ENCODE measurements around the gene MID1. TPM values are rescaled to one million over a fixed set of nuclear protein-coding genes. Genes with fewer than 3 reads are reported as not detected.
"Not testable (repeated sequence)": the region's sequence is repeated elsewhere in the genome, so short reads cannot be mapped to it uniquely, and the experiment has no call there.

MID1 gene
- total RNA-seq, 2 experiments from 2014 or later = 0.11 to 0.22 TPM

- H3K9me3 Mint-ChIP-seq = no peaks in the 10 kb centered on the region
- peaks cover 4% of the 10 kb centered on the region for H3K27me3 Mint-ChIP-seq
- POLR2A ChIA-PET = no interaction called here
- H3K4me1 Mint-ChIP-seq = no peaks in the 10 kb centered on the region
- no peak overlapping the region for H3K27ac Mint-ChIP-seq
- ATAC-seq (ENCODE audit: low read depth) (no peak), DNase-seq (no peak)
- H3K4me3 Mint-ChIP-seq = no peak overlapping the region
- no peaks in the 10 kb centered on the region for H3K36me3 Mint-ChIP-seq
Observed at GRCh38 chrX:10608099-10608498, 12.3 kb downstream of the MID1 start.

- Mint-ChIP-seq H3K4me3 (no peak overlapping the region), H3K36me3 (no peaks in the 10 kb centered on the region), H3K27me3 (peaks cover 4% of the 10 kb centered on the region), H3K4me1 (no peaks in the 10 kb centered on the region), H3K27ac (no peak overlapping the region), H3K9me3 (no peaks in the 10 kb centered on the region)
- POLR2A ChIA-PET = no interaction called here
- DNase-seq = no peak
- ATAC-seq (ENCODE audit: low read depth) = no peak
Observed at GRCh38 chrX:10607233-10607632, 13.2 kb downstream of the MID1 start.

- Mint-ChIP-seq H3K4me1 (no peaks in the 10 kb centered on the region), H3K36me3 (no peaks in the 10 kb centered on the region), H3K9me3 (no peaks in the 10 kb centered on the region), H3K27me3 (peaks cover 4% of the 10 kb centered on the region), H3K27ac (no peak overlapping the region), H3K4me3 (no peak overlapping the region)
- DNase-seq (no peak), ATAC-seq (ENCODE audit: low read depth) (no peak)
- POLR2A ChIA-PET = no interaction called here
Observed at GRCh38 chrX:10603612-10604011, 16.8 kb downstream of the MID1 start.

- Mint-ChIP-seq H3K4me3 (no peak overlapping the region), H3K36me3 (no peaks in the 10 kb centered on the region), H3K27ac (no peak overlapping the region), H3K27me3 (peaks cover 4% of the 10 kb centered on the region), H3K9me3 (no peaks in the 10 kb centered on the region), H3K4me1 (no peaks in the 10 kb centered on the region)
- POLR2A ChIA-PET = no interaction called here
- DNase-seq = no peak
- ATAC-seq (ENCODE audit: low read depth) = no peak
Observed at GRCh38 chrX:10602646-10603045, 17.7 kb downstream of the MID1 start.

GRCh38 chrX:10600479-10600878 is 19.9 kb downstream of the MID1 start:
- H3K9me3 Mint-ChIP-seq = no peaks in the 10 kb centered on the region
- no peak overlapping the region for H3K27ac Mint-ChIP-seq
- ATAC-seq (ENCODE audit: low read depth) (no peak), DNase-seq (no peak)
- no peaks in the 10 kb centered on the region for H3K4me1 Mint-ChIP-seq
- peaks cover under 1% of the 10 kb centered on the region for H3K27me3 Mint-ChIP-seq
- no peaks in the 10 kb centered on the region for H3K36me3 Mint-ChIP-seq
- H3K4me3 Mint-ChIP-seq = no peak overlapping the region
- POLR2A ChIA-PET = no interaction called here

DNA sequence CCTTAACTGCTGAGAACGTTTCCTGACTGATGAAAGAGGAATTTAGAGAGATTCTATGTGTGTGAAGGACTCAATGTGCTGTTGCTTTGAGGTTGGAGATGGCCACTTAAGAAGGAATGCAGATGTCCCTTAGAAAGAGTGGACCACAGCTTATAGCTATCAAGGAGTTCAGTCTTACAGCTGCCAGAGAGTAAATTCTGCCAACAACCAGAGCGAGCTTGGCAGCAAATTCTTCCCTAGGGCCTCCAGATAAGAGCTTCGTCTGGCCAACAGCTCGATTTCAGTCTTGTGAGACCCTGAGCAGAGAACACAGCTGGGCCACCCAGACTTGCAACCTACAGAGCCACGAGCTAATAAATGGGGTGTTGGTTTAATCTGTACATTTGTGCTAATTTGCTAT is 21.8 kb downstream of the MID1 start:
- POLR2A ChIA-PET = no interaction called here
- no peak overlapping the region for H3K4me3 Mint-ChIP-seq
- DNase-seq = no peak
- no peaks in the 10 kb centered on the region for H3K4me1 Mint-ChIP-seq
- H3K9me3 Mint-ChIP-seq = no peaks in the 10 kb centered on the region
- no peaks in the 10 kb centered on the region for H3K27me3 Mint-ChIP-seq
- H3K36me3 Mint-ChIP-seq = no peaks in the 10 kb centered on the region
- no peak overlapping the region for H3K27ac Mint-ChIP-seq
- ATAC-seq (ENCODE audit: low read depth) = no peak

DNA sequence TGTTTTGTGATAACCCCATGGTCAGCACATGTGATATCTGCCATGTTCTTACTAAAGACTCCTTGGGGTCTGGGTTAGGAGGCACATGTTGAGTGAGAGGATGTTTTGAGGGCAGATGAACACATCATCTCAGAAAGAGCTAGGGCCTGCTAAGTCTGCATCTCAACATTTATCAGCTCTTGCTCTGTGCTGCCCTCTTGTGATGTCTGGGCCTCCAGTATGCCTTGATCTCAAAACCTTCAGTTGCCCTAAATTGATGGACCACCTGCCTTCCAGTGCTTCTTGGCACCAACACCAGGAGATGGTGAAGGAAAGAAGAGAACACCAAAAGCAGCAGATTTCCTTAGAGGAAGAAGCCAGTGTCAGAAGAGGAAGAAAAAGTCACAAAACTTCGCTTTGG is 22.5 kb downstream of the MID1 start:
- POLR2A ChIA-PET = no interaction called here
- no peak for ATAC-seq (ENCODE audit: low read depth)
- no peaks in the 10 kb centered on the region for H3K27me3 Mint-ChIP-seq
- H3K4me1 Mint-ChIP-seq = no peaks in the 10 kb centered on the region
- H3K27ac Mint-ChIP-seq = no peak overlapping the region
- no peaks in the 10 kb centered on the region for H3K9me3 Mint-ChIP-seq
- H3K4me3 Mint-ChIP-seq = no peak overlapping the region
- DNase-seq = no peak
- no peaks in the 10 kb centered on the region for H3K36me3 Mint-ChIP-seq

- H3K4me3 Mint-ChIP-seq = no peak overlapping the region
- POLR2A ChIA-PET = no interaction called here
- H3K27ac Mint-ChIP-seq = no peak overlapping the region
- ATAC-seq (ENCODE audit: low read depth) (no peak), DNase-seq (no peak)
- H3K9me3 Mint-ChIP-seq = no peaks in the 10 kb centered on the region
- H3K36me3 Mint-ChIP-seq = no peaks in the 10 kb centered on the region
- no peaks in the 10 kb centered on the region for H3K27me3 Mint-ChIP-seq
- no peaks in the 10 kb centered on the region for H3K4me1 Mint-ChIP-seq
Observed at GRCh38 chrX:10591363-10592335, 28.7 kb downstream of the MID1 start.

GRCh38 chrX:10589787-10590186 is 30.6 kb downstream of the MID1 start:
- DNase-seq; POLR2A ChIA-PET; H3K9me3 Mint-ChIP-seq; H3K27me3 Mint-ChIP-seq; H3K27ac Mint-ChIP-seq; H3K36me3 Mint-ChIP-seq; ATAC-seq (ENCODE audit: low read depth); H3K4me1 Mint-ChIP-seq; H3K4me3 Mint-ChIP-seq: not testable (repeated sequence)

- no peaks in the 10 kb centered on the region for H3K36me3 Mint-ChIP-seq
- H3K27me3 Mint-ChIP-seq = no peaks in the 10 kb centered on the region
- no peak for ATAC-seq (ENCODE audit: low read depth)
- no peaks in the 10 kb centered on the region for H3K9me3 Mint-ChIP-seq
- no peaks in the 10 kb centered on the region for H3K4me1 Mint-ChIP-seq
- no peak overlapping the region for H3K27ac Mint-ChIP-seq
- no peak for DNase-seq
- POLR2A ChIA-PET = no interaction called here
- no peak overlapping the region for H3K4me3 Mint-ChIP-seq
Observed at GRCh38 chrX:10589098-10589497, 31.3 kb downstream of the MID1 start.

DNA sequence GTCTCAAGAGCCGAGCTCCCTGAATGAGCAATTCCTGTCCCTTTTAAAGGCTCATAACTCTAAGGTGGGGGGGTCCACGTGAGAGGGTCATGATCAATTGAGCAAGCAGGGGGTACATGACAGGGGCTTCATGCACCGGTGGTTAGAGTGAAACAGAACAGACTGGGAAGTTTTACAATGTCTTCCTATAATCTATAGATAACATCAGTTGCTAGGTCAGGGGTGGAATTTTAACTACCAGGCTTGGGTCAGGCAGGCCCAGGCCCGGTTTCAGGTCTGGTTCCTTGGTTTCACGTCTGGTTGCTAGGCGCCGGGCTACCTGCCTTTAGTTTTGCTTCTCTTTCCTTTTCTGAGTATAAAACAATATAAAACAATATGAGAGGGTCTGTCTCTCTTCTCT is 35.5 kb downstream of the MID1 start:
- H3K36me3 Mint-ChIP-seq; DNase-seq; ATAC-seq (ENCODE audit: low read depth); H3K4me1 Mint-ChIP-seq; POLR2A ChIA-PET; H3K27me3 Mint-ChIP-seq; H3K4me3 Mint-ChIP-seq; H3K27ac Mint-ChIP-seq; H3K9me3 Mint-ChIP-seq: not testable (repeated sequence)

DNA sequence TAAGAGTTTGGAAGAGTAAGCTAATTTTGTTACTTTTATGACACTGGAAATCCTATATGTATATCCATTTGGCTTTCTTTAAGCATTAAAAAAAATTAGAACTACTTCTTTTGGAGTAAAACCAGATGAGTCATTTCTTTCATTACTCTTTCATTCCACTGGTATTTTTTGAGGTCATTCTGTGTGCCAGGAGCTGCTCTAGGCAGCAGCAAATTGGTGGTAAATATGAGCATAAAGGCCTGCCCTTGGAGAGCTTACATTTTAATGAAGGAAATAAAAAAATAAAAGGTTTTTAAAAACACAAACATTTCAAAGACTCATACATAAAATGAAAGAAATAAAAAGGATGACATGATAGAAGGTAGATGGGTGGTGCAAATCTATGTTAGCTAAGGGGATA is 37.4 kb downstream of the MID1 start:
- Mint-ChIP-seq H3K36me3 (no peaks in the 10 kb centered on the region), H3K4me1 (no peaks in the 10 kb centered on the region), H3K27ac (no peak overlapping the region), H3K9me3 (no peaks in the 10 kb centered on the region), H3K4me3 (no peak overlapping the region), H3K27me3 (no peaks in the 10 kb centered on the region)
- ATAC-seq (ENCODE audit: low read depth) = no peak
- POLR2A ChIA-PET = no interaction called here
- DNase-seq = no peak

- H3K4me3 Mint-ChIP-seq = no peak overlapping the region
- POLR2A ChIA-PET = no interaction called here
- H3K27ac Mint-ChIP-seq = no peak overlapping the region
- DNase-seq = no peak
- ATAC-seq (ENCODE audit: low read depth) = no peak
- no peaks in the 10 kb centered on the region for H3K9me3 Mint-ChIP-seq
- H3K27me3 Mint-ChIP-seq = no peaks in the 10 kb centered on the region
- no peaks in the 10 kb centered on the region for H3K36me3 Mint-ChIP-seq
- H3K4me1 Mint-ChIP-seq = no peaks in the 10 kb centered on the region
Observed at GRCh38 chrX:10582215-10582733, 38.1 kb downstream of the MID1 start.
